Endothelial cell (in vitro differentiated cells): Measurements from ENCODE around the gene HSD17B12. TPM values are rescaled to one million over a fixed set of nuclear protein-coding genes. Genes with fewer than 3 reads are reported as not detected.

Experiments
- DNase-seq: peaks from one replicate; pipeline ENCODE4 v3.0.0; 2021; ENCODE audit warnings: low spot score
- H3K27ac Mint-ChIP-seq: one replicate; pipeline ENCODE4 v1.8.0; 2021; ENCODE audit warnings: mixed read lengths, inconsistent platforms; ENCODE audit not compliant: unreplicated experiment
- H3K27me3 Mint-ChIP-seq: one replicate; pipeline ENCODE4 v1.8.0; 2021; ENCODE audit warnings: mild to moderate bottlenecking, moderate library complexity, mixed read lengths, inconsistent platforms; ENCODE audit not compliant: unreplicated experiment
- H3K36me3 Mint-ChIP-seq: one replicate; pipeline ENCODE4 v1.8.0; 2021; ENCODE audit warnings: mild to moderate bottlenecking, low read depth, mixed read lengths, inconsistent platforms; ENCODE audit not compliant: unreplicated experiment
- H3K4me1 Mint-ChIP-seq: one replicate; pipeline ENCODE4 v1.8.0; 2021; ENCODE audit warnings: mild to moderate bottlenecking, mixed read lengths, inconsistent platforms; ENCODE audit not compliant: unreplicated experiment
- H3K4me3 Mint-ChIP-seq: one replicate; pipeline ENCODE4 v1.8.0; 2021; ENCODE audit warnings: mild to moderate bottlenecking, mixed read lengths, inconsistent platforms; ENCODE audit not compliant: unreplicated experiment
- H3K9me3 Mint-ChIP-seq: one replicate; pipeline ENCODE4 v1.8.0; 2021; ENCODE audit warnings: mixed read lengths, inconsistent platforms; ENCODE audit not compliant: unreplicated experiment
- total RNA-seq: library from RNA; stranded (reverse); fragmentation: NEBNext Ultra II Directional; extraction: Animal tissue kit (Norgen Biotek cat#: 25700); gene quantifications from one replicate; pipeline ENCODE4 v1.2.1, GENCODE V29; 2021; ENCODE audit not compliant: unreplicated experiment
- TF ChIP-seq, protein P1 (sequence below): fragments of 200-600 bp; sonication (generic); IDR thresholded peaks from one replicate; pipeline ENCODE4 v1.5.0; 2021; ENCODE audit warnings: antibody characterized with exemption; ENCODE audit not compliant: unreplicated experiment

HSD17B12 gene
- total RNA-seq, 1 donor from 2014 or later, result 110 TPM

DNA sequence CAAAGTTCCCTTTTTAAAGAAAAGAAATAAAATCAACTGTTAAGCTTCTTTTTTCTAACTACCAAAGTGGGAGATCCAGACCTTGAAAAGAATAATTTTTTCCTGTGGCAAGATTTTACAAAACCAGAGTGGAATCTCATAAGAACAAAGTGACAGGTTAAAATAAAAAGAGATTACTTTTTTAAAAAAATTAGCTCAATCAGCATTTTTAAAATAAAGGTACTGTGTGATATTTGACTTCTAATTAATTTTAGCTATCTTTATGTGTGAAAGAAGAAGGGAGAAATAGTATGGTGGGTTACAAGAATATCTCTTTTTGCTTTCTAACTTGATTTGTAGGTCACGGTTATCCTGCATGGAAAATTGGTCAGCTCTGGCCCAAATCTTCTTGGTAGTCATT lies 107.3 kb downstream of the HSD17B12 start:
- Mint-ChIP-seq H3K27ac (no peak overlapping the region), H3K36me3 (peaks cover 25% of the 10 kb centered on the region), H3K9me3 (no peaks in the 10 kb centered on the region), H3K27me3 (peaks cover 2% of the 10 kb centered on the region), H3K4me3 (no peak overlapping the region), H3K4me1 (peaks cover 3% of the 10 kb centered on the region)
- DNase-seq, result no peak
- TF ChIP-seq, protein P1, sequence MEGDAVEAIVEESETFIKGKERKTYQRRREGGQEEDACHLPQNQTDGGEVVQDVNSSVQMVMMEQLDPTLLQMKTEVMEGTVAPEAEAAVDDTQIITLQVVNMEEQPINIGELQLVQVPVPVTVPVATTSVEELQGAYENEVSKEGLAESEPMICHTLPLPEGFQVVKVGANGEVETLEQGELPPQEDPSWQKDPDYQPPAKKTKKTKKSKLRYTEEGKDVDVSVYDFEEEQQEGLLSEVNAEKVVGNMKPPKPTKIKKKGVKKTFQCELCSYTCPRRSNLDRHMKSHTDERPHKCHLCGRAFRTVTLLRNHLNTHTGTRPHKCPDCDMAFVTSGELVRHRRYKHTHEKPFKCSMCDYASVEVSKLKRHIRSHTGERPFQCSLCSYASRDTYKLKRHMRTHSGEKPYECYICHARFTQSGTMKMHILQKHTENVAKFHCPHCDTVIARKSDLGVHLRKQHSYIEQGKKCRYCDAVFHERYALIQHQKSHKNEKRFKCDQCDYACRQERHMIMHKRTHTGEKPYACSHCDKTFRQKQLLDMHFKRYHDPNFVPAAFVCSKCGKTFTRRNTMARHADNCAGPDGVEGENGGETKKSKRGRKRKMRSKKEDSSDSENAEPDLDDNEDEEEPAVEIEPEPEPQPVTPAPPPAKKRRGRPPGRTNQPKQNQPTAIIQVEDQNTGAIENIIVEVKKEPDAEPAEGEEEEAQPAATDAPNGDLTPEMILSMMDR, result no peak

DNA sequence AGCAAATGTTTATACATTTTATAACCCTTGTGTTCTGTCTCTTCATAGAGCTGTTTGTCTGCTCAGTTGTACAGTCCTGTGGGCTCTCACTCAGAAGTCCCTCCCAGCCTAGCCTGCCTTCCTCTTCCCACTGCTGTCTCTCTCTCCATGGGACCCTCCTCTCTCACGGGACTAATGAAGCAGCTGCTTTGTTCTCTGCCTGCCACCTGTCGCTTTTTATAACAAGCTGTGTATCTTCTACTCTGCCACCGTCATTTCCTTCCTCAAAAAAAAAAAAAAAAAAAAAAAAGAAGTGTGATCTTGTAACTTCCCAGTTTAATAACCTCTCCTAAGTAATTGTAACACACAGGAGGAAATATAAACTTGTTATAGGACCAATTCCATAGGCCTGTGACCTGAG lies 107.9 kb downstream of the HSD17B12 start:
- Mint-ChIP-seq H3K4me3 (no peak overlapping the region), H3K27me3 (peaks cover 2% of the 10 kb centered on the region), H3K36me3 (peaks cover 23% of the 10 kb centered on the region), H3K27ac (peak overlapping the region; percentile 32), H3K4me1 (peaks cover 3% of the 10 kb centered on the region), H3K9me3 (no peaks in the 10 kb centered on the region)
- DNase-seq, result no peak
- TF ChIP-seq, protein P1, result no peak

DNA sequence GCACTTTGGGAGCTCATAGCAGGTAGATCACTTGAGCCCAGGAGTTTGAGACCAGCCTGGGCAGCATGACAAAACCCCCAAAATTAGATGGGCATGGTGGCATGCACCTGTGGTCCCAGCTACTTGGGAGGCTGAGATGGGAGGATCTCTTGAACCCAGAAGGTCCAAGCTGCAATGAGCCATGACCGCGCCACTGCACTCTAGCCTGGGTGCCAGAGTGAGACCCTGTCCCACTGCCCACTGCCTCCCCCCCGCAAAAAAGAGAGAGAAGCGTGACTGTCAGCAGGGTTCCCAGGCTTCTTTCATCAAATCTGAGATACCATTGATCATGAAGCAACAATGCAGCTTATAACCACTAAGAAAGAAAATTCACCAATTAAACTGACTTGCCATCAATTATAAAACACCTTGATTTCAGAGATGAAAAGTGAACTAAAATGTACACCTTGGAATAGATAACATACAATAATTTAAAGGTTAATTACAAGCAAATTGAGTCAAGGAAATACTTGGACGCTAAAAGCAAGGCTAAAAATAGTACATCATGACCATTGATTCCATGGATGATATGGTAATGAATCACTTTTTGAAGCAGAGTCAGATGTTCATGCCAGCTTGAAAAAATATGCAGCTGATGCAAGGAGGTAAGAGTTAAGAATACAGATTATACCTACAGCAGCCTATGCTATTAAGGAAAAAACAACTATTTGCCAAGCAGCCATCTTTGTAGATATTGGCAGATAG lies 109.3 kb downstream of the HSD17B12 start:
- Mint-ChIP-seq H3K4me3 (no peak overlapping the region), H3K36me3 (peaks cover 10% of the 10 kb centered on the region), H3K27me3 (peaks cover 2% of the 10 kb centered on the region), H3K27ac (no peak overlapping the region), H3K4me1 (peaks cover 3% of the 10 kb centered on the region), H3K9me3 (no peaks in the 10 kb centered on the region)
- TF ChIP-seq, protein P1, result no peak
- DNase-seq, result no peak

DNA sequence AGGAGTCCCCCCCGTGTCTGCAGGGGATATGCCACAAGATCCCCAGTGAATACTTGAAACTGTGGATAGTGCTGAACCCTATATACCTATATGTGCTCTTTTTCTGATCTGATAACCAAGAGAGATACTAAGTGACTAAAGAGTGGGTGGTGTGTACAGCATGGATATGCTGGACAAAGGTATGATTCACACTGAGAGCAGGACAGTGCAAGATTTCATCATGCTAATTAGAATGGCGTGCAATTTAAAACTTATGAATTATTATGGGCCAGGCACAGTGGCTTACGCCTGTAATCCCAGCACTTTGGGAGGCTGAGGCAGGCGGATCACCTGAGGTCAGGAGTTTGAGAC lies 109.9 kb downstream of the HSD17B12 start:
- no peak overlapping the region for H3K27ac Mint-ChIP-seq
- no peak for DNase-seq
- peaks cover 2% of the 10 kb centered on the region for H3K27me3 Mint-ChIP-seq
- peaks cover 12% of the 10 kb centered on the region for H3K36me3 Mint-ChIP-seq
- TF ChIP-seq, protein P1, result no peak
- no peaks in the 10 kb centered on the region for H3K9me3 Mint-ChIP-seq
- H3K4me3 Mint-ChIP-seq, result no peak overlapping the region
- H3K4me1 Mint-ChIP-seq, result peaks cover 3% of the 10 kb centered on the region

DNA sequence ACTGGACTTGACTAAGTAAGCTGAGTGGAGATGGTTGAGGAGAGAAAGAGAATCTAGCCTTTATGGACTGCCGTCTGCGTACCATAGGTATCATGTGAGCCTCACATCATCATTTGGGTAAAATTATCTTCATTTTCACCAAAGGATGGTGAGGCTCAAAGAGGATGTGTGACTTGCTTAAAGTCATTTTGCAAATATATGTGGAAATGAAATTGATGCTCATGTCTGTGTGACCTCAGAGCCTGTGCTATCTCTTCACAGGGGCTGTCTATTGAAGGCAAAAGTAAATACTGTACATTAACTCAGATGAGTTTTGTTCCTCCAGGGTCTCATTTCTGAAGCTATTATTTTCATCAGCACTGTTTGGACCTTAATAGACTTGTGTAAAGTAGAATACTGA lies 116.8 kb downstream of the HSD17B12 start:
- TF ChIP-seq, protein P1, result no peak
- H3K4me1 Mint-ChIP-seq, result no peaks in the 10 kb centered on the region
- no peaks in the 10 kb centered on the region for H3K27me3 Mint-ChIP-seq
- no peak for DNase-seq
- peaks cover 15% of the 10 kb centered on the region for H3K36me3 Mint-ChIP-seq
- H3K27ac Mint-ChIP-seq, result no peak overlapping the region
- no peaks in the 10 kb centered on the region for H3K9me3 Mint-ChIP-seq
- no peak overlapping the region for H3K4me3 Mint-ChIP-seq
